ENCODE data around the gene PTGDR2.

The PTGDR2 gene

GRCh38 chr11:60855726-60856633 lies at the start of gene PTGDR2:
Gene PTGDR2 (minus strand): TSS chr11:60855950. CDS start chr11:60853722, 2,228 bp downstream.
- FAIRE-seq = no peak

GRCh38 chr11:60905047-60905446 lies 49.3 kb upstream of the PTGDR2 start:
- no peak for FAIRE-seq

GRCh38 chr11:60902625-60903024 lies 46.9 kb upstream of the PTGDR2 start:
- no peak for FAIRE-seq

- no peak for FAIRE-seq
Observed at GRCh38 chr11:60900673-60901404, 45.1 kb upstream of the PTGDR2 start.

- no peak for FAIRE-seq
Observed at GRCh38 chr11:60899977-60900376, 44.2 kb upstream of the PTGDR2 start.

GRCh38 chr11:60899046-60899936 lies 43.5 kb upstream of the PTGDR2 start:
- no peak for FAIRE-seq

- no peak for FAIRE-seq
Observed at GRCh38 chr11:60897496-60897895, 41.7 kb upstream of the PTGDR2 start.

GRCh38 chr11:60895687-60896086 lies 39.9 kb upstream of the PTGDR2 start:
- FAIRE-seq = no peak

- no peak for FAIRE-seq
Observed at GRCh38 chr11:60891103-60891741, 35.5 kb upstream of the PTGDR2 start.

GRCh38 chr11:60890696-60891095 lies 34.9 kb upstream of the PTGDR2 start:
- FAIRE-seq = no peak

GRCh38 chr11:60889869-60890311 lies 34.1 kb upstream of the PTGDR2 start:
- FAIRE-seq = no peak

- no peak for FAIRE-seq
Observed at GRCh38 chr11:60887556-60887955, 31.8 kb upstream of the PTGDR2 start.

- FAIRE-seq = no peak
Observed at GRCh38 chr11:60880643-60881282, 25.0 kb upstream of the PTGDR2 start.

- no peak for FAIRE-seq
Observed at GRCh38 chr11:60879971-60880588, 24.3 kb upstream of the PTGDR2 start.

- no peak for FAIRE-seq
Observed at GRCh38 chr11:60879104-60879503, 23.4 kb upstream of the PTGDR2 start.

GRCh38 chr11:60878245-60879101 lies 22.7 kb upstream of the PTGDR2 start:
- FAIRE-seq = no peak

- no peak for FAIRE-seq
Observed at GRCh38 chr11:60876168-60876485, 20.4 kb upstream of the PTGDR2 start.

- FAIRE-seq = no peak
Observed at GRCh38 chr11:60875366-60876167, 19.8 kb upstream of the PTGDR2 start.

Data from colon (tissue), 2 donors.